Activated CD8-positive, alpha-beta memory T cell treated with anti-CD3 and anti-CD28 coated beads, Interleukin-2, amount 10 ng/mL, durations not matched to agents 7 days and 5 days (primary cell): ENCODE data around the gene FAHD2B. TPM values are rescaled to one million over a fixed set of nuclear protein-coding genes. Genes with fewer than 3 reads are reported as not detected.
"Not testable (repeated sequence)": the region's sequence is repeated elsewhere in the genome, so short reads cannot be mapped to it uniquely, and the experiment has no call there.

Experiments used
- ATAC-seq: fragments of 150-1000 bp; cut with Tn5 transposase; one replicate; pipeline ENCODE4 v1.10.0; 2021; ENCODE audit warnings: moderate library complexity
- CTCF ChIA-PET: fragments of 350-600 bp; sonication (Branson Sonifier 250); formaldehyde crosslinking; loops from one replicate; lab custom pipeline; 2021; ENCODE audit warnings: antibody characterized with exemption; lab: Charles Lee
- DNase-seq: peaks from one replicate; pipeline ENCODE4 v3.0.0-alpha.2; 2020
- H3K27ac Mint-ChIP-seq: one replicate; pipeline ENCODE4 v1.8.0; 2021; ENCODE audit warnings: mild to moderate bottlenecking, mixed read lengths
- H3K27me3 Mint-ChIP-seq: one replicate; pipeline ENCODE4 v1.8.0; 2021; ENCODE audit warnings: mixed read lengths
- H3K36me3 Mint-ChIP-seq: one replicate; pipeline ENCODE4 v1.8.0; 2021; ENCODE audit warnings: mild to moderate bottlenecking, mixed read lengths
- H3K4me1 Mint-ChIP-seq: one replicate; pipeline ENCODE4 v1.8.0; 2021; ENCODE audit warnings: mixed read lengths
- H3K4me3 Mint-ChIP-seq: one replicate; pipeline ENCODE4 v1.8.0; 2021; ENCODE audit warnings: mild to moderate bottlenecking, moderate library complexity, mixed read lengths
- H3K9me3 Mint-ChIP-seq: one replicate; pipeline ENCODE4 v1.8.0; 2022; ENCODE audit warnings: low read depth, mixed read lengths
- total RNA-seq, 2 experiments: library from RNA; stranded (reverse); gene quantifications; one replicate each; pipeline ENCODE4 v1.2.3, GENCODE V29; 2021

FAHD2B gene
- total RNA-seq, 2 experiments from 2014 or later = 26.2 to 29.6 TPM

DNA sequence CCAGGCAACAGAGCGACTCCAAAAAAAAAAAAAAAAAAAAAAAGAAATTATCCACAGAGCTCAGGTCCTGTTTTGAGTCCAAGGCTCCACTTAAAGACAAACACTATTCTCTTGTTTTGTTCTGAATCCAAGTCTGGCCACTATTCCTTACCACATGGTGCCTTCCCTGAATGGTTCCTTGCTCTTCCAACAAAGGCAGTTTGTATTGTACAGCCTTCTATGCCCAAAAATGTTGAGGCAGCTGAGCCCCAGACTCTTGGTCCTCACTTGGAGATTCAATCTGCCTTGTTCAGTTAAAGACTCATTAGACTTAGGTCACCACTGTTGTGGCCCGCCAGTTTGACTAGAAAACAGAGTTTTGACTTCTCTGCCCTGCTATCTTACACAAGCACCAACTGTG, 1.7 kb downstream of the FAHD2B start:
- H3K36me3 Mint-ChIP-seq, H3K27me3 Mint-ChIP-seq, H3K27ac Mint-ChIP-seq, H3K9me3 Mint-ChIP-seq, DNase-seq, ATAC-seq, H3K4me3 Mint-ChIP-seq: not testable (repeated sequence)
- H3K4me1 Mint-ChIP-seq = peaks cover 14% of the 10 kb centered on the region
- CTCF ChIA-PET = interaction anchor here (1.0 kb wide), 1 partner anchor 235 kb away, joined by 3 read pairs; the partner anchor contains the start of gene ANKRD39

- H3K36me3 Mint-ChIP-seq, H3K4me1 Mint-ChIP-seq, H3K4me3 Mint-ChIP-seq, CTCF ChIA-PET, H3K27me3 Mint-ChIP-seq, H3K27ac Mint-ChIP-seq, H3K9me3 Mint-ChIP-seq, DNase-seq, ATAC-seq: not testable (repeated sequence)
Measured at GRCh38 chr2:97088706-97089105, 6.0 kb downstream of the FAHD2B start.

- ATAC-seq = peak; percentile 49
- H3K9me3 Mint-ChIP-seq, H3K27ac Mint-ChIP-seq, H3K36me3 Mint-ChIP-seq, H3K4me3 Mint-ChIP-seq, H3K4me1 Mint-ChIP-seq, CTCF ChIA-PET, H3K27me3 Mint-ChIP-seq, DNase-seq: not testable (repeated sequence)
Measured at GRCh38 chr2:97085093-97085492, 9.6 kb downstream of the FAHD2B start.

GRCh38 chr2:97083516-97083915, 11.2 kb downstream of the FAHD2B start:
- H3K9me3 Mint-ChIP-seq, ATAC-seq, H3K36me3 Mint-ChIP-seq, DNase-seq, CTCF ChIA-PET, H3K27ac Mint-ChIP-seq, H3K4me3 Mint-ChIP-seq, H3K4me1 Mint-ChIP-seq, H3K27me3 Mint-ChIP-seq: not testable (repeated sequence)

- ATAC-seq, H3K4me3 Mint-ChIP-seq, CTCF ChIA-PET, H3K27me3 Mint-ChIP-seq, H3K9me3 Mint-ChIP-seq, H3K4me1 Mint-ChIP-seq, DNase-seq, H3K27ac Mint-ChIP-seq, H3K36me3 Mint-ChIP-seq: not testable (repeated sequence)
Measured at GRCh38 chr2:97082206-97082605, 12.5 kb downstream of the FAHD2B start.

DNA sequence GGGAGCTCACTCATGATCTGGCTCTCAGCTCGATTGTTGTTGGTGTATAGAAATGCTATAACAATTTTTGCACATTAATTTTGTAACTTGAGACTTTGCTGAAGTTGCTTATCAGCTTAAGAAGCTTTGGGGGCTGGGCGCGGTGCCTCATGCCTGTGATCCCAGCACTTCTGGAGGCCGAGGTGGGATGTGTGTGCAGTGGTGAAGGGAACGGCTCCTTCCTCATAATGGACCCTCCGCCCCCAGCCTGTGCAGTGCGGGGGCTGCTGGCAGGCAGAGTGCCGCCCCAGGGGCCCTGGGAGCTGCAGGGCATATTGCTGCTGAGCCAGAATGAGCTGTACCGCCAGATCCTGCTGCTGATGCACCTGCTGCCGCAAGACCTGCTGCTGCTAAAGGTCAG, 13.8 kb downstream of the FAHD2B start:
- H3K4me1 Mint-ChIP-seq, CTCF ChIA-PET, H3K27ac Mint-ChIP-seq, H3K4me3 Mint-ChIP-seq, ATAC-seq, H3K36me3 Mint-ChIP-seq, DNase-seq, H3K9me3 Mint-ChIP-seq, H3K27me3 Mint-ChIP-seq: not testable (repeated sequence)

DNA sequence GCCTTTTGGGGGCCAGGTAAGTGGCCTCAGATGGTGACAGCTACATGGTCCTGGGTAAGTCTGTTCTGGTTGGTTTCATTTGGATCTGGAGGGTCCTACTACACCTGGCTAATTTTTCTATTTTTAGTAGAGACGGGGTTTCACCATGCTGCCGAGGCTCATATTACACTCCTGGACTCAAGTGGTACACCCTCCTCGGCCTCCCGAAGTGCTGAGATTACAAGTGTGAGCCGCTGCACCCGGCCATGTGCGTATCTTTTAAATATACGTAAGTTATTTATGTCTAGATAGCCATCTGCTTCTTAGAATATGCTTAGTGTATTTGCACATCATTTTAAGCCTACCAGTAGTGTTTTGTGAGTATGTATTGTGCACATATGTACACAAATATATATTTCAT, 17.5 kb downstream of the FAHD2B start:
- CTCF ChIA-PET, H3K27ac Mint-ChIP-seq, DNase-seq: not testable (repeated sequence)

DNA sequence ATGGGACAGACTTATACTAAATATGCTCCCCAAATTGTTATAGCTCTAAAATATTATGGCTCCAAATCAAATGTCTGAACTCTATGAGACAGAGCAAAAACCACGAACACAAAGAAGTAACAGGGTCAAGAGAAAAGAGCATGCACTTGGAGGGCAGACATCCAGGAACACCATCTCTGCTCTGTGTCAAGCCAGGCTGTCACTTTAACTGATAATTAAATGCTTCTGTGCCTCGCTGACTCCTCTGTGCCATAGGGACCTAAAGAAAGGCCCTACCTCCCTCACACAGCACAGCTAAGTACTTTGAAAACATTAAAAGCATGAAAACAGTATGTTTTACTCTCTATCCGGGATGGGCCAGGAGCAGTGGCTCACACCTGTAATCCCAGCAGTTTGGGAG, 23.8 kb downstream of the FAHD2B start:
- DNase-seq, H3K36me3 Mint-ChIP-seq, ATAC-seq, CTCF ChIA-PET, H3K4me1 Mint-ChIP-seq, H3K27ac Mint-ChIP-seq, H3K4me3 Mint-ChIP-seq, H3K9me3 Mint-ChIP-seq: not testable (repeated sequence)
- peaks cover 23% of the 10 kb centered on the region for H3K27me3 Mint-ChIP-seq

More for the DNA sequence above, 17.5 kb downstream of the FAHD2B start:
- not testable (repeated sequence) for ATAC-seq, H3K9me3 Mint-ChIP-seq, H3K36me3 Mint-ChIP-seq, H3K4me1 Mint-ChIP-seq, H3K4me3 Mint-ChIP-seq, H3K27me3 Mint-ChIP-seq

DNA sequence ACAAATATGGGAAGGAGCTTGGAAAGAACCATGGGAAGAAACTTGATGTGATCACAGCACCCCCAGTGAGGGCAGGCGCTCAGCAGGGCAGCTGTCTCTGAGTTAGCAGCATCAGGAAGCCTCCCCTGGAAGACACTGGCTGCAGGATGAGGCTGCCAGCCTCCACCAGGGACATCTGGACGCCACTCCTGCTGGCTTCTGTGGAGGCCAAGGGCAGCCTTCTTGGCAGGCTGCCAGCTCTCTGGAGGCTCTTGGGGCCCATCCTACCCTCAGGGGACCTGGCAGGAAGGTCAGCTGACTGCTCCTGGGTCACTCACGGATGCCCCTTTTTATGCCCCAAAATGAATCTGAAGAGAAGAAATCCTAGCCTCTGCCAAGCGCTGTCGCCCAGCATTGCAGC, 26.0 kb downstream of the FAHD2B start:
- H3K36me3 Mint-ChIP-seq, ATAC-seq, DNase-seq, H3K4me1 Mint-ChIP-seq, H3K27ac Mint-ChIP-seq, H3K4me3 Mint-ChIP-seq, CTCF ChIA-PET, H3K9me3 Mint-ChIP-seq: not testable (repeated sequence)
- H3K27me3 Mint-ChIP-seq = peaks cover 28% of the 10 kb centered on the region

DNA sequence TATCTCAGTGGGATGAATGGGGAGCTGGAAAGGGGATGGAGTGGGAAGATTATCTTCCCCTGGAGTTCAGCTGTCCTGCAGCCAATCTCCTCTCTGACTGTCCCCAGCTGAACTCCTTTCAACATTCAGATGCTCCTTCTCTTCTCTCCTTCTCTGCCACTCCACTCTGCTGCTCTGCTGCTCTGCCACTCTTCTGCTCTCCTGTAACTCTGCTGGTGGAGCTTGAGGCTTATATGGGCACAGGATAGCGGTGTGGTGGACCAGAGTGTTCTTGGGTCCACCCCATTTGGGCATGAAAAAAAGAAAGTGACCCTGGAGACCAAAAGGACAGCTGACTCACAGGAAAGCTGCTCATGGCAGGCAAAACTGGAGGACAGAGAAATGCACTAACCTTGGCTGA, 26.6 kb downstream of the FAHD2B start:
- Mint-ChIP-seq H3K4me3 (no peak overlapping the region), H3K27ac (no peak overlapping the region), H3K4me1 (no peaks in the 10 kb centered on the region), H3K27me3 (peaks cover 28% of the 10 kb centered on the region), H3K36me3 (no peaks in the 10 kb centered on the region), H3K9me3 (no peaks in the 10 kb centered on the region)
- ATAC-seq = no peak
- CTCF ChIA-PET = no interaction called here
- DNase-seq = no peak

DNA sequence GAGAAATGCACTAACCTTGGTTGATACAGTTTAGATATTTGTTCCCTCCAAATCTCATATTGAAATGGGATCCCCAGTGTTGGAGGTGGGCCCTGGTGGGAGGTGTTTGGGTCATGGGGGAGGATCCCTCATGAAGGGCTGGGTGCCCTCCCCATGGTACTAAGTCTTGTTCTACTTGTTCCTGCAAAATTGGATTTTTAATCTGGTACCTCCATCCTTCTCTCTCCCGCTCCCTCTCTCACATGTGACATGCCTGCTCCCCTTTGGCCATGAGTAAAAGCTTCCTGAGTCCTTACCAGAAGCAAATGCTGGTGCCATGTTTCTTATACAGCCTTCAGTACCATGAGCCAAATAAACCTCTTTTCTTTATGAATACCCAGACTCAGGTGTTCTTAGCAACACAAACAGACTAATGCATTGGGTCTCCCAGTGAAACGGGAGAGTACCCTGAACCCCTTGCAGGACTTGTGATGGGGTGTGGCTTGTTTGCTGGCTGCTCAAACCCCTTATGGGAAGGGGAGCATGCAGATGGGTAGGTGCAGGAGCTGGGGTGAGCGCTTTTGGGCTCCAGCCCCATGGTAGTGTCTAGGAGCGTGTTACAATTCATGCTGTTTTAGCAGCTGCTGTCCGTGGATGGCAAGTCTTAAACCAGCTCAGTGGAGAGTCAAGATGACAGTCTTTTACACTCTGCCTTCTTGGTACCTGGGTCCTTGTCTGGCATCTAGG, 27.2 kb downstream of the FAHD2B start:
- no peak overlapping the region for H3K4me3 Mint-ChIP-seq
- DNase-seq (no peak), ATAC-seq (no peak)
- CTCF ChIA-PET = no interaction called here
- no peak overlapping the region for H3K27ac Mint-ChIP-seq
- H3K9me3 Mint-ChIP-seq = no peaks in the 10 kb centered on the region
- peaks cover 32% of the 10 kb centered on the region for H3K27me3 Mint-ChIP-seq
- H3K36me3 Mint-ChIP-seq = no peaks in the 10 kb centered on the region
- H3K4me1 Mint-ChIP-seq = no peaks in the 10 kb centered on the region

GRCh38 chr2:97066030-97066429, 28.7 kb downstream of the FAHD2B start:
- H3K4me3 Mint-ChIP-seq, ATAC-seq, H3K27ac Mint-ChIP-seq, H3K9me3 Mint-ChIP-seq, H3K4me1 Mint-ChIP-seq, CTCF ChIA-PET, H3K36me3 Mint-ChIP-seq, DNase-seq: not testable (repeated sequence)
- H3K27me3 Mint-ChIP-seq = peaks cover 32% of the 10 kb centered on the region

GRCh38 chr2:97062020-97062419, 32.7 kb downstream of the FAHD2B start:
- H3K4me3 Mint-ChIP-seq, DNase-seq, H3K27ac Mint-ChIP-seq, H3K36me3 Mint-ChIP-seq, H3K4me1 Mint-ChIP-seq, ATAC-seq, H3K9me3 Mint-ChIP-seq: not testable (repeated sequence)
- peaks cover 28% of the 10 kb centered on the region for H3K27me3 Mint-ChIP-seq
- CTCF ChIA-PET = interaction anchor here (1.5 kb wide), 1 partner anchor 261 kb away, joined by 4 read pairs; no protein-coding TSS in a partner anchor

- H3K9me3 Mint-ChIP-seq, H3K4me3 Mint-ChIP-seq, H3K36me3 Mint-ChIP-seq, H3K4me1 Mint-ChIP-seq, H3K27ac Mint-ChIP-seq, ATAC-seq, CTCF ChIA-PET, DNase-seq: not testable (repeated sequence)
- peaks cover 19% of the 10 kb centered on the region for H3K27me3 Mint-ChIP-seq
Measured at GRCh38 chr2:97059782-97060181, 34.9 kb downstream of the FAHD2B start.
